HG03571 (cell line): ENCODE data around the gene GNPNAT1.
"Not testable (repeated sequence)": the region's sequence is repeated elsewhere in the genome, so short reads cannot be mapped to it uniquely, and the experiment has no call there.

Experiments used
- ATAC-seq: cut with Tn5 transposase; IDR thresholded peaks from one replicate; pipeline ENCODE4 v1.9.1; 2021; ENCODE audit not compliant: unreplicated experiment

GNPNAT1 gene

GRCh38 chr14:52790011-52790755 lies 1.2 kb downstream of the GNPNAT1 start:
- ATAC-seq, result no peak

- ATAC-seq, result no peak
Observed at GRCh38 chr14:52789118-52789517, 2.3 kb downstream of the GNPNAT1 start.

- ATAC-seq, result no peak
Observed at GRCh38 chr14:52786887-52787286, 4.5 kb downstream of the GNPNAT1 start.

GRCh38 chr14:52783206-52783605 lies 8.2 kb downstream of the GNPNAT1 start:
- no peak for ATAC-seq

- ATAC-seq, result no peak
Observed at GRCh38 chr14:52781629-52782028, 9.8 kb downstream of the GNPNAT1 start.

GRCh38 chr14:52780893-52781292 lies 10.5 kb downstream of the GNPNAT1 start:
- ATAC-seq, result no peak

- ATAC-seq, result no peak
Observed at GRCh38 chr14:52778702-52779101, 12.7 kb downstream of the GNPNAT1 start.

GRCh38 chr14:52776816-52777215 lies 14.6 kb downstream of the GNPNAT1 start:
- ATAC-seq, result no peak

GRCh38 chr14:52769887-52770286 lies 21.5 kb downstream of the GNPNAT1 start:
- ATAC-seq, result no peak

GRCh38 chr14:52767058-52767833 lies 24.2 kb downstream of the GNPNAT1 start:
- no peak for ATAC-seq

- not testable (repeated sequence) for ATAC-seq
Observed at GRCh38 chr14:52762923-52763322, 28.5 kb downstream of the GNPNAT1 start.

- no peak for ATAC-seq
Observed at GRCh38 chr14:52759145-52759544, 32.3 kb downstream of the GNPNAT1 start.

- ATAC-seq, result no peak
Observed at GRCh38 chr14:52755607-52756316, 35.6 kb downstream of the GNPNAT1 start.

- ATAC-seq, result no peak
Observed at GRCh38 chr14:52748647-52749292, 42.6 kb downstream of the GNPNAT1 start.

GRCh38 chr14:52741865-52742264 lies 49.5 kb downstream of the GNPNAT1 start:
- ATAC-seq, result peak; percentile 16

GRCh38 chr14:52740751-52741150 lies 50.7 kb downstream of the GNPNAT1 start:
- ATAC-seq, result no peak

GRCh38 chr14:52738409-52738808 lies 53.0 kb downstream of the GNPNAT1 start:
- ATAC-seq, result no peak

- no peak for ATAC-seq
Observed at GRCh38 chr14:52735921-52736489, 55.4 kb downstream of the GNPNAT1 start.

- no peak for ATAC-seq
Observed at GRCh38 chr14:52733824-52734223, 57.6 kb downstream of the GNPNAT1 start.

GRCh38 chr14:52730709-52731111 lies 60.7 kb downstream of the GNPNAT1 start:
- no peak for ATAC-seq
